Measurements from ENCODE around the gene SH3BGRL2. TPM values are rescaled to one million over a fixed set of nuclear protein-coding genes. Genes with fewer than 3 reads are reported as not detected.

Gene SH3BGRL2
- total and polyA plus RNA-seq, 2 of the 8 experiments (the other 6 are each of a cell fraction or from before 2014, with no cell fraction given), result 6.0 to 20.3 TPM

- no peak for TF ChIP-seq CHD7 (IDR thresholded peaks at IDR 0.05; ENCODE audit: insufficient replicate concordance, low read length)
- no peak for TF ChIP-seq RFX5 (IDR thresholded peaks at IDR 0.05; ENCODE audit: borderline replicate concordance, low read depth, low read length)
These were observed 26.1 kb upstream of the SH3BGRL2 start (continued) for GRCh38 chr6:79605061-79605460.

Measured in H1 (cell line).